ENCODE data around the gene RAB8A.
"Not testable (repeated sequence)": the region's sequence is repeated elsewhere in the genome, so short reads cannot be mapped to it uniquely, and the experiment has no call there.

RAB8A gene

GRCh38 chr19:16142032-16142580 is 30.4 kb downstream of the RAB8A start:
- DNase-seq (ENCODE audit: low read depth), result no peak

- DNase-seq (ENCODE audit: low read depth), result peak; percentile 59
Observed at GRCh38 chr19:16143399-16144215, 31.9 kb downstream of the RAB8A start, which contains the start of gene HSH2D. Gene HSH2D, plus strand, starts transcription at chr19:16143685. Its CDS starts 5,066 bp downstream, at chr19:16148751.

DNA sequence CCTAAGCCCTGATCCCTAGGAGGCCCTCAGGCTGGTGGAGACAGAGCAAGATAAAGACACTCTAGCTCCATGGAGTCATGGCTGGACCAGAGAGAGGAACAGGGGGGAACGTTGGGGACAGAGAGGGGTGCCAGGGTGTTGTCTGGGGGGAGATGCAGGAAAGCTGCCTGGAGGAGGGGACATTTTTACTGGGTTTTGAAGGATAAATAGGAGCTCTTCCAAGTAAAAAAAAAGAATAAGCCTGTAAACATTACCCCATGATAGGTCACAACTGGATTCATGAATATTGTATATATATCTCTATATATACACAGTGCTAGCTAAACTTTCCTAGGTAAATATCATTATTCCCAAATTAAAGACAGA is 32.5 kb downstream of the RAB8A start:
- DNase-seq (ENCODE audit: low read depth), result no peak

GRCh38 chr19:16146112-16146511 is 34.4 kb downstream of the RAB8A start:
- DNase-seq (ENCODE audit: low read depth), result no peak

- no peak for DNase-seq (ENCODE audit: low read depth)
Observed at GRCh38 chr19:16148443-16149229, 36.9 kb downstream of the RAB8A start.

DNA sequence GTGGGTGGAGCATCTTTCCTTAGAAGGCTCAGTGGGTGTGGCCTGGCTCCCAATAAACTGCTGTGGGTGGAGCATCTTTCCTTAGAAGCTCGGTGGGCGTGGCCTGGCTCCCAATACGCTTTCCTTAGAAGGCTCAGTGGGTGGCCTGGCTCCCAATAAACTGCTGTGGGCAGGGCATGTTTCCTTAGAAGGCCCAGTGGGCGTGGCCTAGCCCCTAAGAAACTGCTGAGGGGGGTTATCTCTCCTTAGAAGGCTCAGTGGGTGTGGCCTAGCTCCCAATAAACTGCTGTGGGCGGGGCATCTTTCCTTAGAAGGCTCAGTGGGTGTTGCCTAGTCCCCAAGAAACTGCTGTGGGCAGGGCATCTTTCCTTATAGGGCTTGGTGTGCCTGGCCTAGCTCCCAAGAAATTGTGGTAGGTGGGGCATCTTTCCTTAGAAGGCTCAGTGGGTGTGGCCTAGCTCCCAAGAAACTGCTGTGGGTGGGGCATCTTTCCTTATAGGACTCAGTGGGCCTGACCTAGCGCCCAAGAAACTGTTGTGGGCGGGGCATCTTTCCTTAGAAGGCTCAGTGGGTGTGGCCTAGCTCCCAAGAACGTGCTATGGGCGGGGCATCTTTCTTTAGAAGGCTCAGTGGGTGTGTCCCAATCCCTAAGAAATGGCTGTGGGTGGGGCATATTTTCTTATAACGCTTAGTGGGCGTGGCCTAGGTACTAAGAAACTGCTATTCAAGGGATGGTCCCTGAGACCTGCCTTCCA is 42.1 kb downstream of the RAB8A start:
- no peak for DNase-seq (ENCODE audit: low read depth)

DNA sequence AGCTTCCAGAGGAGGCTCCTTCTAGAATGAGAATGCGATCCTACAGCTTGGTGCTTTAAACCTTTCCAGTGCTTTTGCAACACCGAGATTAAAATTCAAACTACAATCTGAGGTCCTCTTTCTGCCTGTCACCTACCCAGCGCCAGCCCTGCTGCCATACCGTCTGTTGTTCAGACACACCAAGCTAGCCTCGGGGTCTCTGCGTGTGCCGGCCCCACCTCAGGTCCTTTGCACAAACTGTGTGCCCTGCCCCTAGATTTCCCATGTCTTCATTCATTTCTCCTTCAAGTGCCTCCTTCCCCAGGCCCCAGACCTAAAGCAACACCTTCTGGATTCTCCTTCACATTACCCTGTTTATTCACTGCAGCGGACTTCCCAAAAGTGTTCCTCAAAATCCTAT is 42.9 kb downstream of the RAB8A start:
- no peak for DNase-seq (ENCODE audit: low read depth)

GRCh38 chr19:16155128-16155527 is 43.4 kb downstream of the RAB8A start:
- DNase-seq (ENCODE audit: low read depth), result no peak

DNA sequence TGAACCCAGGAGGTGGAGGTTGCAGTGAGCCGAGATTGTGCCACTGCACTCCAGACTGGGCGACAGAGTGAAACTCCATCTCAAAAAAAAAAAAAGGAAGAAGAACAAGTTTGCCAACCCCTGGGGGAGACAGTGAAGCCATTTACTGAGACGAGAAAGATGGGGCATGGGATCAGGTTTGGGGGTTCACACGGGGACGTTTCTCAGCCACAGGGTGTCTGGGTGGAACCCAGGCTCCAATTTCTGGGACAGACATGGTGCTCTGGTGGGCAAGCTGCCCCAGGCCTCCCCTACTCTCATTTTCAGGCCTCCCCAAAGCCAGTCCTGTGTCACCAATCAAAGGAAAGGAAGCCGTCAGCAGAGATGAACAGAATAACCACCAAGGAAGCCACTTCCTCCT is 45.2 kb downstream of the RAB8A start:
- DNase-seq (ENCODE audit: low read depth), result no peak

GRCh38 chr19:16157601-16158000 is 45.9 kb downstream of the RAB8A start:
- DNase-seq (ENCODE audit: low read depth), result no peak

- no peak for DNase-seq (ENCODE audit: low read depth)
Observed at GRCh38 chr19:16159655-16160054, 48.0 kb downstream of the RAB8A start.

DNA sequence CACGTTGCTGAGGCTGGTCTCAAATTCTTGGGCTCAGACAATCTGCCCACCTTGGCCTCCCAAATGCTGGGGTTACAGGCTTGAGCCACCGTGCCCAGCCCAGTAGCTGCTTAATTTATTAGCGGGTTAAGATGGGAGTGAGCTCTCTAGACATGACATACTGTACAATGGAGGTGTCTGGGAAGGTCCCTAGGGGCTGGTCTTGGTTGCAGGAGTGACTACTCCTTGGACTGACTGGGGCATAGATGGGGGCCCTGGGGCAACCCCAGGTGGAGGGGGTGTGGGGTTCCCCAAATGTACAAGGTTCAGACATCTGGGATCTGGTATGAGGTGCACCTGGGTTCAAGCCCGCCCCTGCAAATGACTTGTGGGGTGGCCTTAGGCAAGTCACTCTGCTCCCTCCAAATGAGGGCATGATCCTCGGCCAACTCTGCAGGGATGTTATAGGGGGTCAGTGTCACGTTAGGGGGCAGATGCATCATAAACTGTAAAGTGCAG is 48.8 kb downstream of the RAB8A start:
- DNase-seq (ENCODE audit: low read depth), result no peak

DNA sequence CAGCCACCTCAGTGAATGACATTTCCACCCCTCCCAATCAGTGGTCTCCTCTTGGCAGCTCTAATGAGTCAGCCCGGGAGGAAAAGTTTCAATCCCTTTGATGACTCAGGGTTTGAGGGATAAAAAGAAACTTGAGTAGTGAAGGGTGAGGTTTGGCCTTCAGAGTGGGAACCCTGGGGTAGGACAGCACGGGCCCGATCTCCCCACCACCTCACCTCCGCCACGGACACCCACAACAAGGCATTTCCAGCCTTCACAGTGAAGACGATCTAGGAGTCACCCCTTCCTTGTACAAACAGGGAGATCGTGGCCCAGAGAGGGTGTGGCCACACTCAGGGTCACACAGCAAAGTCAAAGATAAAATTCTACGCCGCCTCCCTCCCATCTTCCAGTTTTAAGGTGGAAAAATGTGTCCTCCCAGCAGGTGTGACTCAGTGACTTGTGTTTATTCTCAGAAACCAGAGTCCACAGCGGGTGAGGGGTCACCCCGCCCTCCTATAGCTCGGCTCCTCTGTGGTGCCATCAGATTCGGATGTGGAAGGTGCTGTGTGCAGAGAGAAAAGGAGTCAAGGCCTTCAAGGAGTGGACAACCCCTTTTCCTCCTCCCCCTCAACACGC is 49.4 kb downstream of the RAB8A start:
- no peak for DNase-seq (ENCODE audit: low read depth)

DNA sequence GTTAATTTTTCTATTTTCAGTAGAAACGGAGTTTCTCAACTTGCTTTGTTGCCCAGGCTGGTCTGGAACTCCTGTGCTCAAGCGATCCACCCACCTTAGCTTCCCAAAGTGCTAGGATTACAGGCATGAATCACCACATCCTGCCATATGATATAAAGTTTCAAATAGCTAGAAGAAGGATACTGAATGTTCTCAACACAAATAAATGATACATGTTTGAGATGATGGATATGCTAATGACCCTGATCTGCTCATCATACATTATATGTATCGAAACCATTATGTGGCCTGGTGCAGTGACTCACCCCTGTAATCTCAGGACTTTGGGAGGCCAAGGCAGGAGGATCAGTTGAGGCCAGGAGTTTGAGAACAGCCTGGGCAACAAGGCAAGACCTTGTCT is 50.2 kb downstream of the RAB8A start:
- DNase-seq (ENCODE audit: low read depth), result no peak

DNA sequence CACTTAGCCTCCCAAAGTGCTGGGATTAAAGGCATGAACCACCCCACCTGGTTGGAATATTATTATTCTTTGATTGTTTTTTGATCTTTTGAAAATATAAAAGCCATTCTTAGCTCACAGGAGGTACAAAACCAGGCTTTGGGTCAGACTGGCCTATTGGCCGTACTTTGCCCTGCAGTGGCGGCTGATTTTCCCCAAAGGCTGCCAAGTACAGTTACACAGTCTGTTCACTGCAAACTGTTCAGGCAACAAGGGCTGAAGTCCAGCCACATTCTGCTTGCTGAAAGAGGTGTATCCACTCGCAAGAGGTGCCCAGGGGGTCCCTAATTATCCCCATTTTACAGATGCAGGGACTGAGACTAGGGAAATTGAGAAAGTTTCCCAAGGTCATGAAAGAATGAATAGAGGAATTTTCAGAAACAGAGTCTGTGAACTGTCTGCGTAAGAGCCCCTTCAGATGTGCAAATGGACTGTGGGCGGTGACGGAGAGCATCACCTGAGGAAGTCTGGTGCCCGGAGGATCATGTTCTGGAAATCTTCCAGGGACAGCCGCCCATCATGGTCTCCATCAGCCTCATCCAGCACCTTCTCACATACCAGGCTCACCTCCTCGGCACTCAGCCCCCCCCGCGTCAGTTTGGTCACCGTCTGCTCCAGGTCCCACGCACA is 52.7 kb downstream of the RAB8A start:
- no peak for DNase-seq (ENCODE audit: low read depth)

- no peak for DNase-seq (ENCODE audit: low read depth)
Observed at GRCh38 chr19:16166417-16166816, 54.7 kb downstream of the RAB8A start.

DNA sequence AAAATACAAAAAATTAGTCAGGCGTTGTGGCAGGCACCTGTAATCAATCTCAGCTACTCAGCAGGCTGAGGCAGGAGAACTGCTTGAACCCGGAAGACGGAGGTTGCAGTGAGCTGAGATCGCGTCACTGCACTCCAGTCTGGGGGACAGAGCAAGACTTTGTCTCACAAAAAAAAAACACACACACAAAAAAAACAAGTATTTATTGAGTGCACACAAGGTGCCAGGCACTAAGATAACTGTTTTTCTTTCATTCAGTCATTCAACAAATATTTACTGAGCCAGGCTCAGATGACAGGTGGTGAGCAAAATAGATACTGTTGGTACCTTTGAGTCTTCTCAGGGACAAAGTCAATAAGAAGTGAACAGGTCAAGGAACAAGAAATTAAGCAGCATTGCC is 55.4 kb downstream of the RAB8A start:
- DNase-seq (ENCODE audit: low read depth), result no peak

DNA sequence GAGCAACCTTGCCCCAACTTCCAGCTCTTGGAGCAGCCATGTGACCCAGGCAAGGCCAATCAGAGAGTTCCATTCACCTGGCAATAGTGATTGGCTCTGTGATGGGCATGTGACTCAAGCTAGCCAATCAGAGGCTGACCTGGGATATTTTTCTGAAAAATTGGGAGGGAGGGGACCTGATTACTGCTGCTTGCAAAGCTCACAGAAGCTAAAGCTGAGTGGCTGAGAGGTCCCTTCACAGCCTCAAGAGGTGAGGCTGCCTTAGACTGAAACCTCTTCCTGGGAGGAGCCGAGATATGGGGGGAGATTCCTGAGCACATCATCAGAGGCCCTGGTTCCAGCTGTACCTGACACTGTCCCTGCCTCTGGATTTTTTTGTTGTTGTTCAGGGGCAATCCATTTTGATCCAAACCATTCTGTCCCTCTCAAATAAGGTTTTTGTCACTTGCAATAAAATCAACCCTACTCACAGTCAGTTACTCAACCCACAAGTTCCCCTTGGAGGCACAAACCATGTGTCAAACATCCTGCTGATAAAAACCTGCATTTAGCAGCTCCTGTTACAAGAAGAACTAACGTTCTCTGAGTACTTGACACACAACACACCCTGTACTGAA is 56.9 kb downstream of the RAB8A start:
- no peak for DNase-seq (ENCODE audit: low read depth)

DNA sequence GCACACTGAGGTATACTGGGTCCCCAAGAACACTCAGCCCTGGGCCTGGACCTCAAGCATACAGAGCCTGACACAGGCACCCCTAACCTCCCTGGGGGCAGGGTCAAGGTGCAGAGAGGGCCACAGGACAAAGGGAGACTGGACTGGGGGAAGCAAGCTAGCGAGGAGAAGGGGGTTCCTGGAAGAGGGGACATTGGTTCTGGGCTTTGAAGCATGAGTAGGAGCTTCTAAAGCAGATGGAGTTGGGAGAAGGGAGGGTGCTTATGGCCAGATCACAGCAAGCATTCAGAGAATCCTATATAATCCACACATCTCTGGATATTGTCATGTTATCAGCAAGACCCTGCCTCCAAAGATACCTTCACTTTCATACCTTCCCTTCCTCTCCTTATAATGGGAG is 58.4 kb downstream of the RAB8A start:
- DNase-seq (ENCODE audit: low read depth), result no peak

GRCh38 chr19:16175954-16176353 is 64.3 kb downstream of the RAB8A start:
- no peak for DNase-seq (ENCODE audit: low read depth)

- not testable (repeated sequence) for DNase-seq (ENCODE audit: low read depth)
Observed at GRCh38 chr19:16178866-16179265, 67.2 kb downstream of the RAB8A start.
